Natural killer cell (primary cell): Measurements from ENCODE around the gene CDR2L. TPM values are rescaled to one million over a fixed set of nuclear protein-coding genes. Genes with fewer than 3 reads are reported as not detected.
"Not testable (repeated sequence)": the region's sequence is repeated elsewhere in the genome, so short reads cannot be mapped to it uniquely, and the experiment has no call there.

Experiments
- ATAC-seq, 3 donors: fragments of 150-1000 bp in 2 of 3; fragments of 200-7000 bp in 1 of 3; cut with Tn5 transposase; 1 replicate in 1 of 3; 2 replicates in 2 of 3; pipeline ENCODE4 v1.10.0; 2021; ENCODE audit warnings: mild to moderate bottlenecking in 2 of 3, moderate library complexity in 2 of 3
- DNase-seq, 2 donors: peaks; one replicate each; pipeline versions ENCODE4 v3.0.0 to v3.0.0-alpha.2; 2013 to 2021; ENCODE audit warnings: mixed read lengths in 1 of 2
- H3K27ac ChIP-seq: one replicate; pipeline ENCODE4 v1.5.1; 2013; ENCODE audit warnings: mild to moderate bottlenecking, low read length
- H3K27me3 ChIP-seq: one replicate; pipeline ENCODE4 v1.6.1; 2013; ENCODE audit warnings: low read length; ENCODE audit not compliant: control insufficient read depth, insufficient read depth
- H3K36me3 ChIP-seq: one replicate; pipeline ENCODE4 v1.6.1; 2013; ENCODE audit warnings: low read length; ENCODE audit not compliant: control insufficient read depth, insufficient read depth
- H3K4me1 ChIP-seq: one replicate; pipeline ENCODE4 v1.6.1; 2013; ENCODE audit warnings: low read length; ENCODE audit not compliant: control insufficient read depth, insufficient read depth
- H3K4me3 ChIP-seq: one replicate; pipeline ENCODE4 v1.5.1; 2013; ENCODE audit warnings: low read length
- H3K9me3 ChIP-seq: one replicate; pipeline ENCODE4 v1.6.1; 2013; ENCODE audit warnings: low read length; ENCODE audit not compliant: control insufficient read depth, insufficient read depth
- H3K27ac Mint-ChIP-seq, 2 donors: one replicate each; pipeline ENCODE4 v1.8.0; 2022; ENCODE audit warnings: mild to moderate bottlenecking in 2 of 2, mixed read lengths in 2 of 2, moderate library complexity in 1 of 2
- H3K27me3 Mint-ChIP-seq, 2 donors: one replicate each; pipeline ENCODE4 v1.8.0; 2022; ENCODE audit warnings: low read depth in 2 of 2, mixed read lengths in 2 of 2
- H3K36me3 Mint-ChIP-seq: one replicate; pipeline ENCODE4 v1.8.0; 2022; ENCODE audit warnings: mixed read lengths
- H3K4me1 Mint-ChIP-seq, 2 donors: one replicate each; pipeline ENCODE4 v1.8.0; 2022; ENCODE audit warnings: mixed read lengths in 2 of 2
- H3K4me3 Mint-ChIP-seq: one replicate; pipeline ENCODE4 v1.8.0; 2022; ENCODE audit warnings: mild to moderate bottlenecking, moderate library complexity, mixed read lengths
- H3K9me3 Mint-ChIP-seq, 2 donors: one replicate each; pipeline ENCODE4 v1.8.0; 2022; ENCODE audit warnings: mixed read lengths in 2 of 2
- WGBS: methylation state at CpG from one replicate; pipeline ENCODE4 v1.1.7; 2013; ENCODE audit warnings: missing lambda C conversion rate; ENCODE audit not compliant: insufficient coverage; 5-methylcytosine and 5-hydroxymethylcytosine counted together
- intact Hi-C: fragments of 100-400 bp; cut with micrococcal nuclease; formaldehyde crosslinking; loops from one replicate; pipeline ENCODE4 v1.14.2; 2022
- total RNA-seq, 4 donors: library from RNA; stranded (reverse); fragments of 120-200 nt in 1 of 4; gene quantifications; one replicate each; pipeline versions ENCODE4 v1.2.3 to v1.2.4, GENCODE V29; 2013 to 2022
- TF ChIP-seq, protein P1 (sequence below): fragments of 200-600 bp; IDR thresholded peaks from one replicate; pipeline ENCODE4 v1.8.0; 2022; ENCODE audit warnings: antibody characterized with exemption

Gene CDR2L
- total RNA-seq, 3 donors from 2014 or later (not counting 1 experiment from before 2014, with no cell fraction given): 0.14 to 0.23 TPM; not detected in 1

GRCh38 chr17:75039238-75039637 lies 51.8 kb downstream of the CDR2L start:
- Mint-ChIP-seq H3K36me3 (peaks cover 16% of the 10 kb centered on the region), H3K4me1 (peaks cover 12 to 19% of the 10 kb centered on the region in 2 donors), H3K27me3 (peaks cover 0 to 3% of the 10 kb centered on the region in 2 donors), H3K4me3 (no peak overlapping the region), H3K27ac (no peak overlapping the region), H3K9me3 (no peaks in the 10 kb centered on the region)
- peaks cover 24% of the 10 kb centered on the region for H3K4me1 ChIP-seq
- peaks cover 25% of the 10 kb centered on the region for H3K36me3 ChIP-seq
- intact Hi-C loops: no loop called here
- no peak overlapping the region for H3K27ac ChIP-seq
- no peak for ATAC-seq
- 66% methylated on average over 5 of the region's 5 CpGs for WGBS
- no peaks in the 10 kb centered on the region for H3K9me3 ChIP-seq
- no peaks in the 10 kb centered on the region for H3K27me3 ChIP-seq
- no peak for DNase-seq
- no peak overlapping the region for H3K4me3 ChIP-seq
- TF ChIP-seq, protein P1, sequence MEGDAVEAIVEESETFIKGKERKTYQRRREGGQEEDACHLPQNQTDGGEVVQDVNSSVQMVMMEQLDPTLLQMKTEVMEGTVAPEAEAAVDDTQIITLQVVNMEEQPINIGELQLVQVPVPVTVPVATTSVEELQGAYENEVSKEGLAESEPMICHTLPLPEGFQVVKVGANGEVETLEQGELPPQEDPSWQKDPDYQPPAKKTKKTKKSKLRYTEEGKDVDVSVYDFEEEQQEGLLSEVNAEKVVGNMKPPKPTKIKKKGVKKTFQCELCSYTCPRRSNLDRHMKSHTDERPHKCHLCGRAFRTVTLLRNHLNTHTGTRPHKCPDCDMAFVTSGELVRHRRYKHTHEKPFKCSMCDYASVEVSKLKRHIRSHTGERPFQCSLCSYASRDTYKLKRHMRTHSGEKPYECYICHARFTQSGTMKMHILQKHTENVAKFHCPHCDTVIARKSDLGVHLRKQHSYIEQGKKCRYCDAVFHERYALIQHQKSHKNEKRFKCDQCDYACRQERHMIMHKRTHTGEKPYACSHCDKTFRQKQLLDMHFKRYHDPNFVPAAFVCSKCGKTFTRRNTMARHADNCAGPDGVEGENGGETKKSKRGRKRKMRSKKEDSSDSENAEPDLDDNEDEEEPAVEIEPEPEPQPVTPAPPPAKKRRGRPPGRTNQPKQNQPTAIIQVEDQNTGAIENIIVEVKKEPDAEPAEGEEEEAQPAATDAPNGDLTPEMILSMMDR: no peak

DNA sequence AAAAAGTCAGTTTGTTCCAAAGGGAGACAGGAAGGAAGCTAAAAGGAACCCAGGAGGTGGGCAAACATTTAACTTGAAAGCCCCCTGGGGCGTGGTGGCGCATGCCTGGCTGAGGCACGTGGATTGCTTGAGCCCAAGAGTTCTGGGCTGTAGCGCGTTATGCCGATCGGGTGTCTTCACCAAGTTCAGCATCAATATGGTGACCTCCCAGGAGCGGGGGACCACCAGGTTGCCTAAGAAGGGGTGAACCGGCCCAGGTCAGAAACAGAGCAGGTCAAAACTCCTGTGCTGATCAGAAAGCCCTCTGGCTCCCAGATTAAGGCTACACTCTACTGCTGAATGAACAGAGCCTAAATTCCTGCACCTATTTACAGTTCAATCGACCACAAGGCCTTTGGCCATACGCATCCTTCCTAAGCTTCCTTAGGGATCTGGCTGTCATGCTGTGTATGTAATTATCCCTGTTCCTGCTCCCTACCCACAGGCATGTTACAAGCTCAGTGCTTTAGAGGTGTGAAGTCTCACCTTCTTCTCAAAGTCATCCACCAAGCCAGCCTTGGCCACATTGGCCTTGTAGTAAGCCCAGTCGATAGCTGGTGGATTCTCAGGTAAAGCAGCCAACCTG lies 54.3 kb downstream of the CDR2L start:
- Histone ChIP-seq H3K27me3 (no peaks in the 10 kb centered on the region), H3K4me1 (peaks cover 9% of the 10 kb centered on the region), H3K9me3 (no peaks in the 10 kb centered on the region), H3K4me3 (no peak overlapping the region), H3K36me3 (peaks cover 25% of the 10 kb centered on the region), H3K27ac (no peak overlapping the region)
- DNase-seq (no peak), ATAC-seq (no peak)
- Mint-ChIP-seq H3K27ac (no peak overlapping the region), H3K4me1 (peaks cover 19 to 21% of the 10 kb centered on the region in 2 donors), H3K4me3 (no peak overlapping the region), H3K36me3 (peaks cover 16% of the 10 kb centered on the region), H3K9me3 (no peaks in the 10 kb centered on the region), H3K27me3 (no peaks in the 10 kb centered on the region)
- intact Hi-C loops: no loop called here
- TF ChIP-seq, protein P1: no peak
- WGBS: 95% methylated on average over 12 of the region's 12 CpGs

GRCh38 chr17:75043789-75044188 lies 56.4 kb downstream of the CDR2L start:
- peaks cover 31 to 33% of the 10 kb centered on the region in 2 donors for H3K4me1 Mint-ChIP-seq
- H3K27ac Mint-ChIP-seq, intact Hi-C loops: not testable (repeated sequence)

GRCh38 chr17:75044716-75045115 lies 57.3 kb downstream of the CDR2L start:
- TF ChIP-seq, protein P1: no peak
- intact Hi-C loops: no loop called here
- Mint-ChIP-seq H3K36me3 (peaks cover 5% of the 10 kb centered on the region), H3K4me1 (peaks cover 33 to 34% of the 10 kb centered on the region in 2 donors), H3K9me3 (no peaks in the 10 kb centered on the region), H3K27me3 (no peaks in the 10 kb centered on the region), H3K4me3 (peak overlapping the region; percentile 95), H3K27ac (peak overlapping the region in 1 of 2 donors; percentile 60)
- no peak for ATAC-seq
- H3K27me3 ChIP-seq: no peaks in the 10 kb centered on the region
- H3K4me3 ChIP-seq: no peak overlapping the region
- no peaks in the 10 kb centered on the region for H3K9me3 ChIP-seq
- H3K36me3 ChIP-seq: peaks cover 16% of the 10 kb centered on the region
- DNase-seq: no peak
- peaks cover 19% of the 10 kb centered on the region for H3K4me1 ChIP-seq
- WGBS: 97% methylated on average over 5 of the region's 7 CpGs
- H3K27ac ChIP-seq: no peak overlapping the region

More at GRCh38 chr17:75043789-75044188, 56.4 kb downstream of the CDR2L start:
- H3K4me3 ChIP-seq, H3K27me3 Mint-ChIP-seq, H3K27ac ChIP-seq, ATAC-seq, H3K27me3 ChIP-seq, DNase-seq, H3K9me3 ChIP-seq, H3K4me3 Mint-ChIP-seq, H3K9me3 Mint-ChIP-seq: not testable (repeated sequence)
- Histone ChIP-seq H3K4me1 (peaks cover 19% of the 10 kb centered on the region), H3K36me3 (peaks cover 23% of the 10 kb centered on the region)
- WGBS: 80% methylated on average over 3 of the region's 5 CpGs
- peaks cover 12% of the 10 kb centered on the region for H3K36me3 Mint-ChIP-seq

- H3K36me3 ChIP-seq, H3K36me3 Mint-ChIP-seq, H3K9me3 ChIP-seq, H3K9me3 Mint-ChIP-seq, ATAC-seq, DNase-seq, H3K27me3 ChIP-seq, H3K27me3 Mint-ChIP-seq: not testable (repeated sequence)
- 26% methylated on average over 24 of the region's 25 CpGs for WGBS
- Histone ChIP-seq H3K27ac (peak overlapping the region; percentile 81), H3K4me3 (peak overlapping the region; percentile 92), H3K4me1 (peaks cover 19% of the 10 kb centered on the region)
- peak overlapping the region; percentile 94 to 98 for H3K27ac Mint-ChIP-seq
- intact Hi-C loops: loop anchor here (2.0 kb wide), 1 partner anchor 33 kb away; the partner anchor contains the start of gene MRPL58
- peaks cover 33 to 34% of the 10 kb centered on the region in 2 donors for H3K4me1 Mint-ChIP-seq
- peak overlapping the region; percentile 95 for H3K4me3 Mint-ChIP-seq
These were observed 58.5 kb downstream of the CDR2L start for GRCh38 chr17:75045946-75046406.
